HCT116 (cell line): ENCODE data around the gene FBXO24. TPM values are rescaled to one million over a fixed set of nuclear protein-coding genes. Genes with fewer than 3 reads are reported as not detected.

ENCODE experiments used
- ATAC-seq: fragments of 200-7000 bp; cut with Tn5 transposase; 2 replicates; pipeline ENCODE4 v1.9.1; 2020; ENCODE audit warnings: mild to moderate bottlenecking, moderate library complexity
- BruUV-seq: library from RNA; stranded (reverse); fragments of 400-500 nt; replicated peaks from 2 replicates; lab custom pipeline; 2021; lab: Mats Ljungman, UMichigan
- CTCF ChIA-PET: fragments of 300-600 bp; sonication (Branson Sonifier 250); formaldehyde crosslinking; loops from one replicate; lab custom pipeline; 2021; ENCODE audit warnings: antibody characterized with exemption; lab: Charles Lee
- POLR2A ChIA-PET: fragments of 300-600, 350-600 bp; sonication (Branson Sonifier 250); formaldehyde crosslinking; loops from one replicate; lab custom pipeline; 2021; ENCODE audit warnings: antibody characterized with exemption; lab: Charles Lee
- RAD21 ChIA-PET, 2 experiments: fragments of 300-600 bp; sonication (Branson Sonifier 250); formaldehyde crosslinking; loops; one replicate each; lab custom pipeline; 2023; ENCODE audit warnings: low total read pairs in 2 of 2; ENCODE audit not compliant: uncharacterized antibody in 2 of 2, unreplicated experiment in 2 of 2, low non-redundant PET in 1 of 2; lab: Charles Lee
- DNase-seq: peaks from one replicate; pipeline ENCODE4 v3.0.0-alpha.2; 2010; ENCODE audit warnings: low read depth, low spot score
- H2AFZ ChIP-seq: fragments of 200-600 bp; shearing (Covaris generic), sonication (generic); 2 replicates; pipeline ENCODE4 v1.6.1; 2017; ENCODE audit warnings: low read depth, mixed run types, mixed read lengths, antibody characterized with exemption, low read length; ENCODE audit not compliant: poor library complexity, severe bottlenecking
- H3K27ac ChIP-seq: 2 replicates; pipeline ENCODE4 v1.5.1; 2012; ENCODE audit warnings: low read depth, low read length
- H3K27me3 ChIP-seq: fragments of 200-600 bp; sonication (generic); 2 replicates; pipeline ENCODE4 v1.6.1; 2016; ENCODE audit warnings: mixed run types, low read length, mixed read lengths; ENCODE audit not compliant: insufficient read depth
- H3K36me3 ChIP-seq, 2 experiments: fragments of 200-500 bp in 1 of 2; fragments of 200-600 bp in 1 of 2; sonication (Bioruptor generic) in 1 of 2; sonication (generic) in 1 of 2; 2 replicates each; pipeline versions ENCODE4 v1.5.1 to v1.6.1; 2014 to 2016; ENCODE audit warnings: low read length in 2 of 2, inconsistent platforms in 1 of 2, mixed read lengths in 1 of 2, mixed run types in 1 of 2; ENCODE audit not compliant: insufficient read depth in 2 of 2, control insufficient read depth in 1 of 2
- H3K4me1 ChIP-seq, 2 experiments: fragments of 200-600 bp in 1 of 2; sonication (generic) in 1 of 2; 2 replicates each; pipeline versions ENCODE4 v1.5.1 to v1.6.1; 2012 to 2017; ENCODE audit warnings: low read length in 2 of 2, inconsistent platforms in 1 of 2, mild to moderate bottlenecking in 1 of 2, mixed read lengths in 1 of 2, mixed run types in 1 of 2, moderate library complexity in 1 of 2; ENCODE audit not compliant: insufficient read depth in 2 of 2, control insufficient read depth in 1 of 2
- H3K4me2 ChIP-seq: fragments of 200-600 bp; sonication (generic); 2 replicates; pipeline ENCODE4 v1.6.1; 2017; ENCODE audit warnings: mixed run types, low read length, mixed read lengths
- H3K4me3 ChIP-seq, 2 experiments: fragments of 200-600 bp in 1 of 2; sonication (generic) in 1 of 2; replicated peaks in 1 of 2; 2 replicates each; pipeline ENCODE4 v1.5.1; 2011 to 2016; ENCODE audit warnings: low read length in 2 of 2, control low read depth in 1 of 2, low read depth in 1 of 2, mild to moderate bottlenecking in 1 of 2, mixed read lengths in 1 of 2, mixed run types in 1 of 2
- H3K79me2 ChIP-seq: fragments of 200-600 bp; sonication (generic); 2 replicates; pipeline ENCODE4 v1.6.1; 2017; ENCODE audit warnings: mild to moderate bottlenecking, mixed run types, low read length, moderate library complexity, mixed read lengths; ENCODE audit not compliant: insufficient read depth
- H3K9ac ChIP-seq: fragments of 200-600 bp; sonication (generic); 2 replicates; pipeline ENCODE4 v1.6.1; 2016; ENCODE audit warnings: low read length, mixed read lengths
- H3K9me2 ChIP-seq: fragments of 200-600 bp; sonication (generic), shearing (Covaris generic); 2 replicates; pipeline ENCODE4 v1.6.1; 2017; ENCODE audit warnings: mixed run types, mild to moderate bottlenecking, moderate library complexity; ENCODE audit not compliant: insufficient read depth
- H3K9me3 ChIP-seq, 2 experiments: fragments of 200-500 bp in 1 of 2; fragments of 200-600 bp in 1 of 2; sonication (Bioruptor generic) in 1 of 2; sonication (generic) in 1 of 2; 2 replicates each; pipeline ENCODE4 v1.6.1; 2014 to 2017; ENCODE audit warnings: low read length in 2 of 2, mixed read lengths in 2 of 2, inconsistent platforms in 1 of 2, low read depth in 1 of 2, mild to moderate bottlenecking in 1 of 2, mixed run types in 1 of 2, moderate library complexity in 1 of 2; ENCODE audit not compliant: control insufficient read depth in 1 of 2, insufficient read depth in 1 of 2
- H4K20me1 ChIP-seq: fragments of 200-600 bp; sonication (generic), shearing (Covaris generic); 2 replicates; pipeline ENCODE4 v1.6.1; 2017; ENCODE audit warnings: mixed run types, mild to moderate bottlenecking, moderate library complexity; ENCODE audit not compliant: insufficient read depth
- CEBPB ChIP-seq: IDR thresholded peaks from 2 replicates; pipeline ENCODE4 v1.6.1; 2012; ENCODE audit warnings: low read depth
- EGR1 ChIP-seq: IDR thresholded peaks from 2 replicates; pipeline ENCODE4 v1.6.1; 2012; ENCODE audit warnings: low read depth
- ELF1 ChIP-seq: IDR thresholded peaks from 2 replicates; pipeline ENCODE4 v1.6.1; 2012; ENCODE audit warnings: low read depth, borderline replicate concordance
- EZH2phosphoT487 ChIP-seq: fragments of 200-600 bp; IDR thresholded peaks from 2 replicates; pipeline ENCODE4 v1.6.1; 2018; ENCODE audit warnings: antibody characterized with exemption, borderline replicate concordance
- JUND ChIP-seq: IDR thresholded peaks from 2 replicates; pipeline ENCODE4 v1.6.1; 2012
- MAX ChIP-seq: IDR thresholded peaks from 2 replicates; pipeline ENCODE4 v1.6.1; 2012
- REST ChIP-seq: IDR thresholded peaks from 2 replicates; pipeline ENCODE4 v1.6.1; 2012; ENCODE audit warnings: low read depth
- SRF ChIP-seq: IDR thresholded peaks from 2 replicates; pipeline ENCODE4 v1.6.1; 2012; ENCODE audit warnings: low read depth
- ZBTB33 ChIP-seq: IDR thresholded peaks from 2 replicates; pipeline ENCODE4 v1.6.1; 2011; ENCODE audit warnings: mild to moderate bottlenecking, low read length, moderate library complexity; ENCODE audit not compliant: insufficient replicate concordance; ENCODE audit errors: extremely low read depth
- ZFX ChIP-seq: fragments of 450-650 bp; IDR thresholded peaks from 2 replicates; pipeline ENCODE4 v1.6.1; 2017
- intact Hi-C: fragments of 100-400 bp; cut with micrococcal nuclease; formaldehyde crosslinking; loops from 2 replicates; pipeline ENCODE4 v1.10.0; 2022
- total RNA-seq: library from RNA; stranded (reverse); gene quantifications from one replicate; pipeline ENCODE4 v1.2.1, GENCODE V29; 2021; ENCODE audit not compliant: unreplicated experiment

Gene FBXO24
- total RNA-seq, 1 experiment from 2014 or later: 2.1 TPM

GRCh38 chr7:100552532-100552931 lies 33.6 kb upstream of the FBXO24 start (continued):
- TF ChIP-seq REST (no peak), SRF (no peak), JUND (no peak), ELF1 (no peak), CEBPB (no peak), EZH2phosphoT487 (no peak), MAX (no peak), EGR1 (no peak)

GRCh38 chr7:100553032-100553431 lies 33.1 kb upstream of the FBXO24 start:
- no peak for ATAC-seq
- DNase-seq: no peak
- no peak overlapping the region for H3K4me2 ChIP-seq
- BruUV-seq: no TSS peak
- H4K20me1 ChIP-seq: no peaks in the 10 kb centered on the region
- CTCF ChIA-PET: no interaction called here
- no peak overlapping the region for H3K9ac ChIP-seq
- H3K4me1 ChIP-seq: peaks cover 6 to 10% of the 10 kb centered on the region in 2 experiments
- TF ChIP-seq ZFX (no peak), EZH2phosphoT487 (no peak), ZBTB33 (no peak)
- peaks cover 0 to 2% of the 10 kb centered on the region in 2 experiments; a peak in 1 of 4 replicates for H3K36me3 ChIP-seq
- intact Hi-C loops: no loop called here
- H3K27ac ChIP-seq: no peak overlapping the region
- no peak overlapping the region for H2AFZ ChIP-seq
- POLR2A ChIA-PET: no interaction called here
- no peaks in the 10 kb centered on the region for H3K9me2 ChIP-seq
- RAD21 ChIA-PET: no interaction called here
- H3K4me3 ChIP-seq: no peak overlapping the region
- H3K27me3 ChIP-seq: no peaks in the 10 kb centered on the region
- H3K9me3 ChIP-seq: no peaks in the 10 kb centered on the region
- H3K79me2 ChIP-seq: no peaks in the 10 kb centered on the region
